ENCODE measurements around the gene EDNRB.

EDNRB gene

DNA sequence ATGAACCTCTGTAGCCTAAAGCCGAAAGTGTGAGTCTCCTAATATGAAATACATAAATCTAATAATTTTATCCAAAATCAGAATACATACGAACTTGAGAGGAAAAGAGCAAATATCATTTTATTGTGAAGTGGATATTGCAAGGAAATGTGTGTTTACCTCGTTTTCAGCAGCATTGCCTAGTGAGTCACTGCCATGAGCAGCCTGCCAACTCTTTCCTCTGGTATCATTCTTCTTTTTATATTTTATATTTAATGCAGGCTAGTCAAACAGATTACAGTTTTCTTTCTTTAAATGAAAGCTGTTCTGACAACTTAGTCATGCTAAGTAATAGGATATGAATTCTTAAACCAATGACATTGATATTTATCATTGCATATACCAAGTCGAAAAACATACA lies 44.2 kb downstream of the EDNRB start:
- Histone ChIP-seq H3K79me2 (ENCODE audit: insufficient read depth, low read length) (no peaks in the 10 kb centered on the region), H3K36me3 (ENCODE audit: insufficient read depth, low read length) (no peaks in the 10 kb centered on the region), H3K4me3 (ENCODE audit: low read length, poor library complexity, severe bottlenecking) (no peak overlapping the region), H3F3A (ENCODE audit: low read depth) (no peaks in the 10 kb centered on the region), H3K27me3 (ENCODE audit: insufficient read depth, low read length, poor library complexity, severe bottlenecking) (no peaks in the 10 kb centered on the region), H2AFZ (ENCODE audit: low read length) (no peak overlapping the region), H3K9me3 (ENCODE audit: insufficient read depth, low read depth, low read length) (no peaks in the 10 kb centered on the region), H3K9ac (ENCODE audit: low read depth, low read length, poor library complexity, severe bottlenecking) (no peak overlapping the region), H3K9me2 (replicated peaks; ENCODE audit: low read depth, low read length) (no peaks in the 10 kb centered on the region), H4K20me1 (ENCODE audit: insufficient read depth, low read length, poor library complexity, severe bottlenecking) (no peaks in the 10 kb centered on the region), H3K4me1 (ENCODE audit: insufficient read depth, low read length, poor library complexity, severe bottlenecking) (no peaks in the 10 kb centered on the region), H3K4me2 (ENCODE audit: low read depth, low read length, poor library complexity, severe bottlenecking) (no peak overlapping the region)
- TF ChIP-seq, protein P1, sequence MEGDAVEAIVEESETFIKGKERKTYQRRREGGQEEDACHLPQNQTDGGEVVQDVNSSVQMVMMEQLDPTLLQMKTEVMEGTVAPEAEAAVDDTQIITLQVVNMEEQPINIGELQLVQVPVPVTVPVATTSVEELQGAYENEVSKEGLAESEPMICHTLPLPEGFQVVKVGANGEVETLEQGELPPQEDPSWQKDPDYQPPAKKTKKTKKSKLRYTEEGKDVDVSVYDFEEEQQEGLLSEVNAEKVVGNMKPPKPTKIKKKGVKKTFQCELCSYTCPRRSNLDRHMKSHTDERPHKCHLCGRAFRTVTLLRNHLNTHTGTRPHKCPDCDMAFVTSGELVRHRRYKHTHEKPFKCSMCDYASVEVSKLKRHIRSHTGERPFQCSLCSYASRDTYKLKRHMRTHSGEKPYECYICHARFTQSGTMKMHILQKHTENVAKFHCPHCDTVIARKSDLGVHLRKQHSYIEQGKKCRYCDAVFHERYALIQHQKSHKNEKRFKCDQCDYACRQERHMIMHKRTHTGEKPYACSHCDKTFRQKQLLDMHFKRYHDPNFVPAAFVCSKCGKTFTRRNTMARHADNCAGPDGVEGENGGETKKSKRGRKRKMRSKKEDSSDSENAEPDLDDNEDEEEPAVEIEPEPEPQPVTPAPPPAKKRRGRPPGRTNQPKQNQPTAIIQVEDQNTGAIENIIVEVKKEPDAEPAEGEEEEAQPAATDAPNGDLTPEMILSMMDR (conservative IDR thresholded peaks at IDR 0.05; ENCODE audit: low read length), result no peak
- no peak for TF ChIP-seq EZH2phosphoT487 (IDR thresholded peaks at IDR 0.05; ENCODE audit: borderline replicate concordance)

DNA sequence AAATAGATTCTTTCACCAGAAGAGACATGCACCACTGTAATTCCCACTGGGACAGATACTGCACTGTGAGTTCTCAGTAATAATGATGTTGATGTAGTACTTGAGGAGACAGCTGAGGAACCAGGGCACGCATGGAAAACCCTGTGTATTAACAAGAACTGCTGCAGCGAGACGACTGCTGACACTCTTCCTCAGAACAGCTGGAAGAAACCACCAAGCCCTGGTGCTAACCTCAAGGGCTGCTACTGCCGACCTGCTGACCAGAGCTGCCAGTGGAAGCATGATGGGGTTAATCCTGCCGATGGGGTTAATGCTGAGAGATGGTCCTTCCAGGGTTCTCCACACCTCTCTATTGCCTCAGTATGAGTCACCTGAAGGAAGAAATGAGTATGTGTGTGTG lies 45.6 kb downstream of the EDNRB start:
- H3K9me3 ChIP-seq (ENCODE audit: insufficient read depth, low read depth, low read length), result no peaks in the 10 kb centered on the region
- H3K4me1 ChIP-seq (ENCODE audit: insufficient read depth, low read length, poor library complexity, severe bottlenecking), result no peaks in the 10 kb centered on the region
- no peak overlapping the region for H3K9ac ChIP-seq (ENCODE audit: low read depth, low read length, poor library complexity, severe bottlenecking)
- H3K4me2 ChIP-seq (ENCODE audit: low read depth, low read length, poor library complexity, severe bottlenecking), result no peak overlapping the region
- no peak overlapping the region for H3K4me3 ChIP-seq (ENCODE audit: low read length, poor library complexity, severe bottlenecking)
- no peaks in the 10 kb centered on the region for H3K27me3 ChIP-seq (ENCODE audit: insufficient read depth, low read length, poor library complexity, severe bottlenecking)
- H2AFZ ChIP-seq (ENCODE audit: low read length), result no peak overlapping the region
- no peaks in the 10 kb centered on the region for H4K20me1 ChIP-seq (ENCODE audit: insufficient read depth, low read length, poor library complexity, severe bottlenecking)
- no peaks in the 10 kb centered on the region for H3K79me2 ChIP-seq (ENCODE audit: insufficient read depth, low read length)
- H3K9me2 ChIP-seq (replicated peaks; ENCODE audit: low read depth, low read length), result no peaks in the 10 kb centered on the region
- TF ChIP-seq, protein P1 (conservative IDR thresholded peaks at IDR 0.05; ENCODE audit: low read length), result no peak
- no peak for TF ChIP-seq EZH2phosphoT487 (IDR thresholded peaks at IDR 0.05; ENCODE audit: borderline replicate concordance)
- H3K36me3 ChIP-seq (ENCODE audit: insufficient read depth, low read length), result no peaks in the 10 kb centered on the region
- H3F3A ChIP-seq (ENCODE audit: low read depth), result no peaks in the 10 kb centered on the region

DNA sequence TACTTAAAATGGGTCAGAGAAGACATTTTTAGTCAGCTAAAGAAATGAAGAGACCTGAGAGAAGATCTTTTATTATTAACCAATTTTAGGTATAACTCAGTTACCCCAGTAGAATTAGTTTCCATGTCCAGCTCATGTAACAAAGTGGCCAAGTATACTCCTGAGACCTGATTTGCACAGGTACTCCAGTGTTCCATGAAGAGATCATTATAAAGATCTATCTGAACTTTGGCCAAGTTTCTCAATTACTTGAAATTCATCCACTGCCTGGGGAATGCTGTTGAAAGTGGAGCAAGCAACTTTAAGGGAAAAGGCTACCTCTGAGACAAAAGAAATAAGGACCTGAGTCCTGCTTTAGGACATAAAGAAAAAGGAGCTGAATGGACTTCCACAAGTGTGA lies 47.0 kb downstream of the EDNRB start:
- Histone ChIP-seq H3K4me2 (ENCODE audit: low read depth, low read length, poor library complexity, severe bottlenecking) (no peak overlapping the region), H3K9me3 (ENCODE audit: insufficient read depth, low read depth, low read length) (no peaks in the 10 kb centered on the region), H3K4me3 (ENCODE audit: low read length, poor library complexity, severe bottlenecking) (no peak overlapping the region), H3K36me3 (ENCODE audit: insufficient read depth, low read length) (no peaks in the 10 kb centered on the region), H3K9ac (ENCODE audit: low read depth, low read length, poor library complexity, severe bottlenecking) (no peak overlapping the region), H2AFZ (ENCODE audit: low read length) (no peak overlapping the region), H3F3A (ENCODE audit: low read depth) (no peaks in the 10 kb centered on the region), H3K9me2 (replicated peaks; ENCODE audit: low read depth, low read length) (no peaks in the 10 kb centered on the region), H3K4me1 (ENCODE audit: insufficient read depth, low read length, poor library complexity, severe bottlenecking) (no peaks in the 10 kb centered on the region), H4K20me1 (ENCODE audit: insufficient read depth, low read length, poor library complexity, severe bottlenecking) (no peaks in the 10 kb centered on the region), H3K79me2 (ENCODE audit: insufficient read depth, low read length) (no peaks in the 10 kb centered on the region), H3K27me3 (ENCODE audit: insufficient read depth, low read length, poor library complexity, severe bottlenecking) (no peaks in the 10 kb centered on the region)
- TF ChIP-seq EZH2phosphoT487 (IDR thresholded peaks at IDR 0.05; ENCODE audit: borderline replicate concordance), result no peak
- TF ChIP-seq, protein P1 (conservative IDR thresholded peaks at IDR 0.05; ENCODE audit: low read length), result no peak

All from Loucy (cell line).